HG03060 (cell line): ENCODE results near the gene HEATR1.

Experiments
- ATAC-seq: cut with Tn5 transposase; IDR thresholded peaks from one replicate; pipeline ENCODE4 v1.9.1; 2021; ENCODE audit warnings: low read depth, moderate number of reproducible peaks; ENCODE audit not compliant: unreplicated experiment

Gene HEATR1

DNA sequence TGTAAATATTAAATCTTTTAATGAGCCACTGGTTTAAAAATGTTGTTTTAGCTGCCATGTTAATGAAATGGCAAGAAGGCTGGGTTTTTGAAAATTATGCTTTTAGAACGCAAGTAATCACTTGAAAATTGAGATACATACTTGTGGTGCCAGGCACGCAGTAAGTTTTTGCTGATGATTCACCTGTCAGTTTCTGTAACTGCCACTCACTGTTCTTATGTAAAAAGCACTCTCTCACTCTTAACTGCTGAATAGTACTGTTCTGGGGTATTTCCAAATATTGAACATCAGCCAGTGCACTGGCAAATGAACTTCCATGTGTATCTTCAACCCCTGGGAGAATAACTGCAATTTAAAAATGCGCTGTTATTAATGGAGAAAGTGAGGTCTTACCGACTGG is 62.6 kb downstream of the HEATR1 start:
- no peak for ATAC-seq

GRCh38 chr1:236540813-236541465 is 63.4 kb downstream of the HEATR1 start:
- no peak for ATAC-seq

GRCh38 chr1:236536540-236536939 is 67.8 kb downstream of the HEATR1 start:
- ATAC-seq, result no peak

DNA sequence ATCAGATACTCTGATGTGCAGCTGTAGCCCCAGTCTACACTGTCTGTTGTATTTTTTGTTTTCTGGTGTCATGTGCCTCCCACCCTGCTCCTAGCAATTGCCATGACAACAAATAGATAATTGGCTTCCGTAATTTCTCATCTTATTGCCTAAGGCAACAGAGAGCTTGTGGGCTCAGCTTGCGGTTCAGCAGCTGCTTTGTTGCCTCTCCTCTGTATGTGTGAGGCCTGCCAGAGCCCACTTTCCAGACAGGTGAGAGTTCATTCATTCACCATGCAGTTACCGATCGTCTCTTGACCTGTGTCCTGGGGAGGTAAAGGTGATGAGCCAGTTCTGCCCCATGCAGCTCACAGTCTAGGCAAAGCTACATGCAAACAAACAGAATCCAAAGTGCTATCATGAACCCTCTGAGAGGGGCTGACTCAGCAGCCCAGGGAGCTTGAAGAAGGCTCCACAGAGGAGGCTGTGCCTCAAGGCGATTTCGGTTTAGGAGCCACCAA is 68.6 kb downstream of the HEATR1 start:
- ATAC-seq, result no peak

DNA sequence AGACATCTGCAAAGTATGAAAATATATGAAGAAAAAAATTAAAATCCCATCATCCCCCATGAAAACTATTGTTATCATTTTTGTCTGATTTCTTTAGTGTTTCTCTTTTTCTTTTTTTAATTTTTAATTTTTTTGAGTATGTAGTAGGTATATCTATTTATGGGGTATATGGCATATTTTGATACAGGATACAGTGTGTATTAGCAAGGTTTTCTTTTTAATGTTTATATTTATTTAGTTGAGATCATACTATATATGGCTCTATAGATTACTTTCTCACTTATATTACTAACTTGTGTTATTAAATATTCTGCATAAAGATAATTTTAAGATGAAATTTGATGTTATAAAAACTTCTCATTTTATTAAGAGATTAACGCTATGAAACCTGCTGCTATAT is 69.1 kb downstream of the HEATR1 start:
- no peak for ATAC-seq

GRCh38 chr1:236534151-236534651 is 70.1 kb downstream of the HEATR1 start:
- no peak for ATAC-seq

GRCh38 chr1:236532850-236533249 is 71.5 kb downstream of the HEATR1 start:
- no peak for ATAC-seq

GRCh38 chr1:236530959-236531358 is 73.4 kb downstream of the HEATR1 start:
- ATAC-seq, result no peak

DNA sequence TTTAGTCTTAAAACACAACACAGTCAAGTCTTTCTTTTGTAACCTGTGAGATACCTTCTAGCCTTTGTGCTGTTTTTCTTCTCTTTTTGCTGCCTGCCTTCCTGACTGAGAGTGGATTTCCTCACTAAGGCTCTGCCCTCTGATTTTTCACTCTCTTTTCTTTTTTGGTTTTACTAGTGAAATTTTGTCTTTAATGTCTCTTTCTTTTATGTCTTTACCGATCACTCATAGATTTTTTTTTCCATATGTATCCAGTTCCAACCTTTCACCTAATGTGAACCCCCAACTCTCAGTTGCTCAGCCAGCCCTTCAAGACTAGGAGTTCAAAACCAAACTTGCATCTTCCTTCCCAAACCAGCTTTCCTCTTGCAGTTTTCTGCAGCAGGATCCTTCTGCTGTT is 74.0 kb downstream of the HEATR1 start:
- no peak for ATAC-seq

- ATAC-seq, result no peak
Measured at GRCh38 chr1:236526079-236526478, 78.2 kb downstream of the HEATR1 start.

DNA sequence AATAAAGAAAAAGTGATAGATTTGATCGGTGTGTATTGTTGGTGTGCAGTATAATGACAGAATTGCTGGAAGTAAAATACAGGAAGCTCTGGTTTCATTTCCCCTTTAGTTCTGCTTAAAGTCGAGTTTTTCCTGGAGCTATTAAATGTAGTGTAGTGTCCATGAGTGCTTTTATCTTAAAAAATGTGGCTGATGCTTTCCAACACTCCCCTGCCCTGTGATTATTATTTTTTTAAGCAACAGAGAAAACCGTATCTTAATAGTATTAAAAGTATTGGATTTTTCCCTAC is 79.5 kb downstream of the HEATR1 start:
- no peak for ATAC-seq

GRCh38 chr1:236524142-236524894 is 80.0 kb downstream of the HEATR1 start:
- peak; percentile 94 for ATAC-seq

DNA sequence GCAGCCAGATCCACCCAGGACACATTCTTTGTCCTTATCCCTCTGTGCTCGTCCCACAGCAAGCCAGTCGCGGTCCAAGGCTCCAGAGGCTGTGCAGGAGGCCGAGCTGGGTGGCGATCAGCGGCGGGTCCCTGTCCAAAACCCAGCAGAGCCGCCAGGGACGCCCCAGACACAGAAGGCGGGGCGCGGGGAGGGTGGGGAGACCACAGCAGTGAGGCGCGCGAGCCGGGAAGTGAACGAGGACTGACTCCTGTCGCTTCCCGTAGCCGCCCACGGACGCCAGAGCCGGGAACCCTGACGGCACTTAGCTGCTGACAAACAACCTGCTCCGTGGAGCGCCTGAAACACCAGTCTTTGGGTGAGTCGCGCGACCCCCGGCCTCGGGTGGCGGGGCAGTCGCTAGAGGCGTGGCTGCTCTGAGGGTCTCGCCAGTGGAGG is 80.6 kb downstream of the HEATR1 start, which contains the start of gene LGALS8:
LGALS8 (plus strand) TSS at position 279 of the 438 bp plus-strand sequence. CDS start 2,089 bp downstream, outside the sequence.
- ATAC-seq, result peak; percentile 14

DNA sequence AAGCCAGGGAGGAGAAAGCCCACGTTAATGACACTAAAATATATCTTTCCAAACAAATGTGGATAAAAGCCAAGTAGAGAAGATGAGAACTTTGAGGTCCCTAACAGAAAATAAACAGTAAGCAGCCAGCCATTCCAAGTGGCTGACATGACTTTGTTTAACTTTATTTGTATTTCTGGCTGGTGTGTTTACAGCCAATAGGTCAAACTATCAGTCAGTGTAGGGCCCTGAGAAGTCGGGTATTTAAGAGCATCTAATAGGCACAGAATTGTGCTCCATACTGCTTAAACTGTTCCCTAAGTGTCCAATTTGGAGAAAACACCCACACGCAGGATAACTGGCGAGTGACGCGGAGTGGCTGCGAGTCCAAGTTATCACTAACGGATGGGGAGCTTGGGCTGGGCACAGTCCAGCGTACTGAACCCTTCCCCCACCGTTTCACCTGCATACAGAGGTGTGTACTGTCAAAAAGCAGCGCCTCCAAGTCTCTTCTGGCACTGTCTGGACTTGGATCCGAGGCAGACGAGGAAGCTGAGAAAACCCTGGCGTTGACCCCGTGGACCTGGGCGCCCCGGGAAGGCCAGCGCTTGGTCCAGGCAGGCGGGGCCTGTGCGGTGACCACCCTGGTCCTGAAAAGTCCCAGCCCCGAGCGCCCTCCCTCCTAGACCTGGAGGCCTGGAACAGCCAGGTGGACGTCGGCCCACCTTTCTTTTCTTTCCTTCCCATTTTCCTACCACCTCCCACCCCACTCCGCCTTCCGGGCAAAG is 81.2 kb downstream of the HEATR1 start:
- ATAC-seq, result no peak

GRCh38 chr1:236520445-236521005 is 83.8 kb downstream of the HEATR1 start:
- ATAC-seq, result no peak

DNA sequence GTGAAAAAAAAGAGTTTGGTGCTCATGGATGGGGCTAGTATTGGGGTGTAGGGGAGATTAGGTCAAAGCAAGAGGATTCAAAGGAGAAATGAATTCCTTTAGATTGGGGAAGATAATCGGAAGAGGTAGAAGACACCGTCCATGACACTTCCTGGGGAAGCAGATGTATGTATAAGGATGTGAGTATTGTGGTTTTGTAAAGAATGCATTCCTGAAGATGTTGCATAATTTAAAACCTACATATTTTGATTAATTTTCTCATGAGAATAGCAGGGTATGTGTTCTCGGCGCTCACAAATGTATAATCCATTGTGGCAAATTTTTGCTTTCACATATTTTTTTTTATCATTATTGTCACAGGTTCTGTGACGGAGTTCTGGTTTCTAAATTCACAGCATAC is 86.0 kb downstream of the HEATR1 start:
- ATAC-seq, result no peak

DNA sequence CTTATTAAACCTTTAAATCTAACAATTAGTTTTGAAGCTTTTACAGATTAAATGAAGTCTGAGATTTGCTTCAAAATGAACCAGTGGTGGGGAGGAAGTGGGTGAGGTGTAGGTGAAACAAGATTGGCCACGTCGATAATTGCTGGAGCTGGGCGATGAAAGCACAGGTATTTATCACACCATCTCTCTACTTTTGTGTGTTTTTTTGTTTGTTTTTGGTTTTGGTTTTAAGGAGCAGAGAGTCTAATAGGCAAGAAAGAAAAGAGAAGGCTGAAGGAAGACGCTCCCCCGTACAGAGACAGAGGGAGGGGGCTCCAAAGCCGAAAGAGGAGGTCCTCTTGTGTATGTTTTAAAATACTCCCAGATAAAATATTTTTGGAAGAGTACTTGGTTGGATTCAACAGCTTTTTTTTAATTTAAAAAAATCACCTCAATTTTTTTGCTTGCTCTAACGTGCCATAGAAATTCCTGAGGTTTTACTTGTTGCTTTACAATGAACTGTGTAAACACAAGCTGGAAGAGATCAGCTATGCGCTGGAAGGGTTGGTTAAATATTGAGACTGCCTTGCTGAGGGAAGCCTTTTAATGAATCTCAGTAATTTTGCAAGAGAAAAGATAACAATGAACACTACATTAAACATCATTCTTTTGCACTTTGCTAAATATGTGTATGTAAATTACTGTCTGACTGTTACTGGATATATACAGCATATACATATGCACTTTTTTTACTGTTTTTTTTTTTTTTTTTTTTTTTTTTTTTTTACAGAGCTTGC is 87.2 kb downstream of the HEATR1 start:
- no peak for ATAC-seq

DNA sequence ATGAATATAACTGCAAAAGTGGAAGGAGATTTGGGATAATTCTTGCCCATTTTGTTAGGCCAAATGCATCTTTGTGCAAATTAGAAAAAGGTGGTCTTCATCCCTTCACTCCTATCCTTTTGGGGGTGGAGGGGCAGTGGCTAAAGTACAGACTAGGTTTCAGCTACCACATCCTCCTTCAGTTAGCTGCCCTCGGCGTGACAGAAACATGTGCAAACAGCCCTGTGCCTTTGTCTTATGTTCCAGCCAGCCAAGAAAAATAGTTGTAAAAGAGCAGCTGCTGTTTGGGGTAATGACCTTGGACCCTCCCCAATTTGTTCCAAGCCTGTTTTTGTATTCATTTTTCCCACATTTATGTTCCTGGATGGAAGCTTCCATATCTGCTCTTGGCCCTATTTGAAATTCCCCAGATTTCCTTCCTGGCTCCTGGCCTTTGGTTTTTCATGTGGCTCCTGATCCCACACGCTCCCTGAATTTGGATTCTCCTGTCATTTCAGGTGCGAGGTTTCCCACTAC is 88.8 kb downstream of the HEATR1 start:
- no peak for ATAC-seq

GRCh38 chr1:236514703-236515442 is 89.4 kb downstream of the HEATR1 start:
- no peak for ATAC-seq
